ENCODE data around the gene ZNF76.

DNA sequence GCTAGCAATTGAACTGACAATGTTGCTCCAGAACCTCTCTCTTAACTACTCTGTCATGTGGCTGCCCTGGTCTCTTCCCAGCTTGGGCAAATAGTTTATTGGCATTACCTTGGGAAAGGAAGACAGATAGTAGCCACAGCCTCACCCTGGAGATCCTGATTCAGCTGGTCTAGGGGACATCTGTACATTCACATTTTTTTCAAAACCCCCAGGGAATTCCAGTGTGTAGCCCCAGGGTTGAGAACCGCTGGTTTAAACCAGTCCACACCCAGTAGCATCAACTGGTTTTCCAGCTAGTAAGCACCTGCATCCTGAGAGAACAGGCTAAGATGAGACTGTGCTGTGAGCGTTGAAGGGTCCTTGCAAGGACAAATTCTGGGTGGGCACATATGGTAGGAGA, 36.1 kb upstream of the ZNF76 start:
- TF ChIP-seq, protein P1, sequence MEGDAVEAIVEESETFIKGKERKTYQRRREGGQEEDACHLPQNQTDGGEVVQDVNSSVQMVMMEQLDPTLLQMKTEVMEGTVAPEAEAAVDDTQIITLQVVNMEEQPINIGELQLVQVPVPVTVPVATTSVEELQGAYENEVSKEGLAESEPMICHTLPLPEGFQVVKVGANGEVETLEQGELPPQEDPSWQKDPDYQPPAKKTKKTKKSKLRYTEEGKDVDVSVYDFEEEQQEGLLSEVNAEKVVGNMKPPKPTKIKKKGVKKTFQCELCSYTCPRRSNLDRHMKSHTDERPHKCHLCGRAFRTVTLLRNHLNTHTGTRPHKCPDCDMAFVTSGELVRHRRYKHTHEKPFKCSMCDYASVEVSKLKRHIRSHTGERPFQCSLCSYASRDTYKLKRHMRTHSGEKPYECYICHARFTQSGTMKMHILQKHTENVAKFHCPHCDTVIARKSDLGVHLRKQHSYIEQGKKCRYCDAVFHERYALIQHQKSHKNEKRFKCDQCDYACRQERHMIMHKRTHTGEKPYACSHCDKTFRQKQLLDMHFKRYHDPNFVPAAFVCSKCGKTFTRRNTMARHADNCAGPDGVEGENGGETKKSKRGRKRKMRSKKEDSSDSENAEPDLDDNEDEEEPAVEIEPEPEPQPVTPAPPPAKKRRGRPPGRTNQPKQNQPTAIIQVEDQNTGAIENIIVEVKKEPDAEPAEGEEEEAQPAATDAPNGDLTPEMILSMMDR (IDR thresholded peaks at IDR 0.05 in 2 of 3, conservative IDR thresholded peaks at IDR 0.05 in 1 of 3; ENCODE audit: insufficient read depth in 2 of 3, low read depth in 1 of 3, low read length in 3 of 3): no peak
- no peak for TF ChIP-seq GTF2F1 (IDR thresholded peaks at IDR 0.05; ENCODE audit: low read depth, low read length)
- no peak for TF ChIP-seq POLR2A (conservative IDR thresholded peaks at IDR 0.05)
- no peak for TF ChIP-seq BCL6 (CRISPR knock-in tag; IDR thresholded peaks at IDR 0.05)

All from K562 (cell line).